Thoracic aorta (tissue), 2 donors: ENCODE measurements around the gene NAPB. TPM values are rescaled to one million over a fixed set of nuclear protein-coding genes. Genes with fewer than 3 reads are reported as not detected.

Experiments
- ATAC-seq: fragments of 150-250 bp; one replicate; pipeline ENCODE4 v1.8.0; 2017; ENCODE audit warnings: low read depth; ENCODE audit not compliant: insufficient number of reproducible peaks, low FRiP score
- DNase-seq: peaks from one replicate; pipeline ENCODE4 v3.0.0-alpha.2; 2020; ENCODE audit warnings: low spot score
- H3K27ac ChIP-seq, 2 donors: fragments of 200-600 bp; sonication (generic); 1 replicate in 1 of 2; 2 replicates in 1 of 2; pipeline ENCODE4 v1.5.1; 2016; ENCODE audit warnings: mild to moderate bottlenecking in 2 of 2, moderate library complexity in 2 of 2
- H3K27me3 ChIP-seq: fragments of 200-600 bp; sonication (generic); replicated peaks from 2 replicates; pipeline ENCODE4 v1.6.0; 2016; ENCODE audit warnings: mild to moderate bottlenecking; ENCODE audit not compliant: insufficient read depth
- H3K36me3 ChIP-seq: fragments of 200-600 bp; sonication (generic); one replicate; pipeline ENCODE4 v1.5.1; 2016
- H3K4me1 ChIP-seq, 2 donors: fragments of 200-600 bp; sonication (generic); 1 replicate in 1 of 2; 2 replicates in 1 of 2; pipeline versions ENCODE4 v1.5.1 to v1.6.0; 2016; ENCODE audit warnings: low read depth in 2 of 2, mild to moderate bottlenecking in 1 of 2; ENCODE audit not compliant: control insufficient read depth in 1 of 2
- H3K4me3 ChIP-seq: fragments of 200-600 bp; sonication (generic); 2 replicates; pipeline ENCODE4 v1.5.1; 2016; ENCODE audit warnings: mild to moderate bottlenecking
- H3K9me3 ChIP-seq: fragments of 200-600 bp; sonication (generic); 2 replicates; pipeline ENCODE4 v1.5.1; 2016
- total RNA-seq, 2 donors: library from RNA; depleted of rRNA; stranded (reverse); fragments of >200 nt; gene quantifications; one replicate each; pipeline versions ENCODE4 v1.1.0 to v1.2.3, GENCODE V29; 2016
- TF ChIP-seq, protein P1 (sequence below): fragments of 200-600 bp; sonication (generic); IDR thresholded peaks from one replicate; pipeline ENCODE4 v1.5.1; 2019; ENCODE audit warnings: antibody characterized with exemption

Gene NAPB
- total RNA-seq, 2 donors from 2014 or later: 10.2 to 17.1 TPM

DNA sequence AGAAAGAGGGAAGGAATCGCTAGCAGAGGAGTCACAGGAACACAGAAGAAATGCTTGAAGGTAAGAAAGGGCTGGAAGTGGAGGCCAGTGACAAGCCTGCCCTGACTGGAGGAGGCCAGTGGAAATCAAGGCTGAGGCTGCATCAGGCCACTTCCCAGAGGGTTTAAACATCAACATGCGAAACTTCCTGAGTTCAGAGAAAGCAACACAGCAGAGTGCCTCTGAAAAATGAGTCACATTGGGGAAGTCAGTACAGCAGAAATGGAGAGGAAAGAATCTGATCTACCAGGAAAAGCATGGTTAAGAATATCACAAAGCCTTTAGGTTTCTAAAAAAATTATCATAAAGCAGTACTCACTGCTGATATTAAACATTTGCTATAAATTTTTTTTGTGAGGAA lies 23.3 kb downstream of the NAPB start:
- Histone ChIP-seq H3K27me3 (no peaks in the 10 kb centered on the region), H3K4me1 (no peaks in the 10 kb centered on the region), H3K4me3 (no peak overlapping the region), H3K9me3 (no peaks in the 10 kb centered on the region), H3K27ac (no peak overlapping the region), H3K36me3 (peaks cover 24% of the 10 kb centered on the region)
- ATAC-seq (no peak), DNase-seq (no peak)
- TF ChIP-seq, protein P1, sequence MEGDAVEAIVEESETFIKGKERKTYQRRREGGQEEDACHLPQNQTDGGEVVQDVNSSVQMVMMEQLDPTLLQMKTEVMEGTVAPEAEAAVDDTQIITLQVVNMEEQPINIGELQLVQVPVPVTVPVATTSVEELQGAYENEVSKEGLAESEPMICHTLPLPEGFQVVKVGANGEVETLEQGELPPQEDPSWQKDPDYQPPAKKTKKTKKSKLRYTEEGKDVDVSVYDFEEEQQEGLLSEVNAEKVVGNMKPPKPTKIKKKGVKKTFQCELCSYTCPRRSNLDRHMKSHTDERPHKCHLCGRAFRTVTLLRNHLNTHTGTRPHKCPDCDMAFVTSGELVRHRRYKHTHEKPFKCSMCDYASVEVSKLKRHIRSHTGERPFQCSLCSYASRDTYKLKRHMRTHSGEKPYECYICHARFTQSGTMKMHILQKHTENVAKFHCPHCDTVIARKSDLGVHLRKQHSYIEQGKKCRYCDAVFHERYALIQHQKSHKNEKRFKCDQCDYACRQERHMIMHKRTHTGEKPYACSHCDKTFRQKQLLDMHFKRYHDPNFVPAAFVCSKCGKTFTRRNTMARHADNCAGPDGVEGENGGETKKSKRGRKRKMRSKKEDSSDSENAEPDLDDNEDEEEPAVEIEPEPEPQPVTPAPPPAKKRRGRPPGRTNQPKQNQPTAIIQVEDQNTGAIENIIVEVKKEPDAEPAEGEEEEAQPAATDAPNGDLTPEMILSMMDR: no peak

GRCh38 chr20:23396950-23397627 lies 24.2 kb downstream of the NAPB start:
- ATAC-seq (no peak), DNase-seq (no peak)
- TF ChIP-seq, protein P1: no peak
- H3K27me3 ChIP-seq: no peaks in the 10 kb centered on the region
- no peaks in the 10 kb centered on the region for H3K4me1 ChIP-seq
- no peaks in the 10 kb centered on the region for H3K9me3 ChIP-seq
- no peak overlapping the region for H3K4me3 ChIP-seq
- H3K27ac ChIP-seq: no peak overlapping the region
- peaks cover 24% of the 10 kb centered on the region for H3K36me3 ChIP-seq

DNA sequence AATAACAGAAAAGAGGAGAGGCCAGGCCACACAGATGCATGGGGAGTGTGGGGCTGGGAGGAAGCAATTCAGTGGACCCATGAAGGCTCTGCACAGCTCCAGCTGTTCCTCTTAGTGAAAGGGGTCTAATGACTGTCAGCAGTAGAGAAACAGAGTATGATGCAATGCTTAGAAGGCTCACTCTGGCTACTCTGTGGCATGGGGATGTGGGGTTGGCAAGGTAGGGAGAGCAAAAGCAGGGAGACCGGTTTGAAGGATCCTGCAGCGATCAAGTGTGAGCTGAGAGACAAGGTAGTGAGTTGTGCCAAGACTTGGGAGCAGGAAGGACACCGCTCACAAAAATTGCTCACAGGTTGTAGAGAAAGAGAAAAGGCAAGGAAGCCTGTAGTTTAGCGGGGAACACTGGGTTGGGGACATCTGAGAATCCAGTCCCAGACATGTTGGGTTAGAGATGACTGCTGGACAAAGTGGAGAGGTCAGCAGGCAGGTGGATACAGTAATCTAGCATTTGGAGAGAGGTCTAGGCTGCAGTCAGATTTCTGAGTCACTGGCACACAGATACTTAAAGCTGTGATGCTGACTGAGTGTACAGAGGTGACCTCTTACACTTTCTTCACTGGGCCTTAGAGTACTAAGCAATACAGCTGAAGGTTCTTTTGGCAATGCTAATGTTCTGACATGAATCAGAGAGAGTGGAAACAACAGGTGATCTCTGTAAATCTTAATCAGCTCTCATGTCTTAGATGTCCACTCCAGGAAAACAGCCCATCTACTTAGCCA lies 27.1 kb downstream of the NAPB start:
- peaks cover 23% of the 10 kb centered on the region for H3K36me3 ChIP-seq
- ATAC-seq: no peak

GRCh38 chr20:23391707-23392310 lies 29.5 kb downstream of the NAPB start:
- TF ChIP-seq, protein P1: no peak
- ATAC-seq: no peak
- Histone ChIP-seq H3K4me3 (no peak overlapping the region), H3K4me1 (no peaks in the 10 kb centered on the region), H3K27me3 (no peaks in the 10 kb centered on the region), H3K9me3 (no peaks in the 10 kb centered on the region), H3K36me3 (peaks cover 19% of the 10 kb centered on the region), H3K27ac (no peak overlapping the region)
- no peak for DNase-seq

More for the DNA sequence above, 27.1 kb downstream of the NAPB start:
- Histone ChIP-seq H3K27ac (no peak overlapping the region), H3K27me3 (no peaks in the 10 kb centered on the region), H3K9me3 (no peaks in the 10 kb centered on the region), H3K4me3 (no peak overlapping the region), H3K4me1 (no peaks in the 10 kb centered on the region)
- TF ChIP-seq, protein P1: no peak
- DNase-seq: no peak

- DNase-seq: no peak
- Histone ChIP-seq H3K36me3 (peaks cover 19% of the 10 kb centered on the region), H3K4me3 (no peak overlapping the region), H3K4me1 (no peaks in the 10 kb centered on the region), H3K27ac (no peak overlapping the region), H3K27me3 (no peaks in the 10 kb centered on the region), H3K9me3 (no peaks in the 10 kb centered on the region)
- no peak for ATAC-seq
- TF ChIP-seq, protein P1: no peak
Measured at GRCh38 chr20:23390091-23390774, 31.1 kb downstream of the NAPB start.
